GM12865 (cell line): ENCODE results near the gene WDR64.
"Not testable (repeated sequence)": the region's sequence is repeated elsewhere in the genome, so short reads cannot be mapped to it uniquely, and the experiment has no call there.

ENCODE experiments used
- DNase-seq: peaks from one replicate; pipeline ENCODE4 v3.0.0; 2010; ENCODE audit warnings: low read depth
- H3K4me3 ChIP-seq: 2 replicates; pipeline ENCODE4 v1.5.1; 2011; ENCODE audit warnings: mild to moderate bottlenecking, low read depth, low read length, control low read depth
- TF ChIP-seq, protein P1 (sequence below): IDR thresholded peaks from 2 replicates; pipeline ENCODE4 v1.5.1; 2011; ENCODE audit warnings: low read length, control low read depth, low read depth, inconsistent platforms; ENCODE audit not compliant: insufficient read depth; ENCODE audit errors: missing control alignments

WDR64 gene

DNA sequence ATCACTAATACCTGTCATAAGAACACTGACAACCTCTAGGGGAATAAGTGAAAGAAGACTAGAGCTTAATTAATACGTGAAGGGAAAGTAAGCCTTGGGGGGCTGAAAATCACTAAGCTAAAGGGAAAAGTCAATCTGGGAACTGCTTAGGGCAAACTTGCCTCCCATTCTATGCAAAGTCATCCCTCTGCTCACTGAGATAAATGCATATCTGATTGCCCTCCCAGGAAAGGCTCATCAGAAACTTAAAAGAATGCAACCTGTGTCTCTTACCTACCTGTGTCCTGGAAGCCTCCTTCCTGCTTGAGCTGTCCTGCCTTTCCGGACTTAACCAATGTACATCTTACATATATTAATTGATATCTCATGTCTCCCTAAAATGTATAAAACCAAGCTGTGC, 81.8 kb downstream of the WDR64 start:
- TF ChIP-seq, protein P1, sequence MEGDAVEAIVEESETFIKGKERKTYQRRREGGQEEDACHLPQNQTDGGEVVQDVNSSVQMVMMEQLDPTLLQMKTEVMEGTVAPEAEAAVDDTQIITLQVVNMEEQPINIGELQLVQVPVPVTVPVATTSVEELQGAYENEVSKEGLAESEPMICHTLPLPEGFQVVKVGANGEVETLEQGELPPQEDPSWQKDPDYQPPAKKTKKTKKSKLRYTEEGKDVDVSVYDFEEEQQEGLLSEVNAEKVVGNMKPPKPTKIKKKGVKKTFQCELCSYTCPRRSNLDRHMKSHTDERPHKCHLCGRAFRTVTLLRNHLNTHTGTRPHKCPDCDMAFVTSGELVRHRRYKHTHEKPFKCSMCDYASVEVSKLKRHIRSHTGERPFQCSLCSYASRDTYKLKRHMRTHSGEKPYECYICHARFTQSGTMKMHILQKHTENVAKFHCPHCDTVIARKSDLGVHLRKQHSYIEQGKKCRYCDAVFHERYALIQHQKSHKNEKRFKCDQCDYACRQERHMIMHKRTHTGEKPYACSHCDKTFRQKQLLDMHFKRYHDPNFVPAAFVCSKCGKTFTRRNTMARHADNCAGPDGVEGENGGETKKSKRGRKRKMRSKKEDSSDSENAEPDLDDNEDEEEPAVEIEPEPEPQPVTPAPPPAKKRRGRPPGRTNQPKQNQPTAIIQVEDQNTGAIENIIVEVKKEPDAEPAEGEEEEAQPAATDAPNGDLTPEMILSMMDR = no peak
- DNase-seq = no peak
- H3K4me3 ChIP-seq = no peak overlapping the region

DNA sequence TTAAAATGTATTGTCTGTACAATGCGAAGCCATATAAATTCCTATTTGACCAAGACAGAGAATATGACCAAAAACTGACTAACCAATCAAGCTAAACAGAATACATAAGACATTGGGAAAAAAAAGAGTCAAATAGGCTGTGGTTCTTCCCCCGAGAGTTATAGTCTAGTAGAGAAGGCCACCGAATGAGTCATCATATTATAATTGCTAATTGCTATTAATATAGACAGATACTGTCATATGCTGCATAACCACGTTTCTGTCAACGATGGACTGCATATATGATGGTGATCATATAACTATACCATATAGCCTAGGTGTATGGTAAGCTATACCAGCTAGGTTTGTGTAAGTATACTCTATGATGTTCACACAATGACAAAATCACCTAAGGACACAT, 82.5 kb downstream of the WDR64 start:
- DNase-seq = no peak
- TF ChIP-seq, protein P1 = no peak

DNA sequence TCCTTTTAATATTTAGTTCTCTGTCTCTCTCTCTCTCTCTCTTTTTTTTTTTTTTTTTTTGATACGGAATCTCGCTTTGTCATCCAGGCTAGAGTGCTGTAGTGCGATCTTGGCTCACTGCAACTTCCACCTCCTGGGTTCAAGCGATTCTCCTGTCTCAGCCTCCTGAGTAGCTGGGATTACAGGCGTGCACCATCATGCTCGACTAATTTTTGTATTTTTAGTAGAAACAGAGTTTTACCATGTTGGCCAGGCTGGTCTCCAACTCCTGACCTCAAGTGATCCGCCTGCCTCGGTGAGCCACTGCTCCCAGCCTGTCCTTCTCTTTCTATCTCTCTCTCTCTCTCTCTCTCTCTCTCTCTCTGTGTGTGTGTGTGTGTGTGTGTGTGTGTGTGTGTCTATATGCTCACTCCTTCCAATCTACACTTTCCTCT, 83.4 kb downstream of the WDR64 start:
- not testable (repeated sequence) for DNase-seq, H3K4me3 ChIP-seq

More for the DNA sequence above, 82.5 kb downstream of the WDR64 start:
- no peak overlapping the region for H3K4me3 ChIP-seq

DNA sequence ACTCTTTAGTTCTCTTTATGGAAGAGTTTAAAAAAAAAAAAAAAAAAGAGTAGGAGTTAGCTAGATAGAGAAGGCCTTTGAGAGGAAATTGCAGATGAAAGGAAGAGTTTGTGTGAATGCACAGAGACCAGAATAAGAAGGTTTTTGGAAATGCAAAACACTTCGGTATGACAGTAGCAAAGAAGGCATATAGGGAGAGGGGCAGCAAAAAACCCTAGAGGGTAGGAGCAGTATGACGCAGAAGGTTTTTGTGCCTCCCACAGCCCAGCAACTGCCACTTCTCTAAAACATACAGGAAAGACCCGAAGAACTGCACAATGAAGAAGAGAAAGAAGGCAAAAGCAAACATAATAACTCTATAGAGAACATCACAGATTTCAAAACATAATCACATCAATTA, 84.3 kb downstream of the WDR64 start:
- DNase-seq = no peak
- TF ChIP-seq, protein P1 = no peak
- H3K4me3 ChIP-seq = no peak overlapping the region

DNA sequence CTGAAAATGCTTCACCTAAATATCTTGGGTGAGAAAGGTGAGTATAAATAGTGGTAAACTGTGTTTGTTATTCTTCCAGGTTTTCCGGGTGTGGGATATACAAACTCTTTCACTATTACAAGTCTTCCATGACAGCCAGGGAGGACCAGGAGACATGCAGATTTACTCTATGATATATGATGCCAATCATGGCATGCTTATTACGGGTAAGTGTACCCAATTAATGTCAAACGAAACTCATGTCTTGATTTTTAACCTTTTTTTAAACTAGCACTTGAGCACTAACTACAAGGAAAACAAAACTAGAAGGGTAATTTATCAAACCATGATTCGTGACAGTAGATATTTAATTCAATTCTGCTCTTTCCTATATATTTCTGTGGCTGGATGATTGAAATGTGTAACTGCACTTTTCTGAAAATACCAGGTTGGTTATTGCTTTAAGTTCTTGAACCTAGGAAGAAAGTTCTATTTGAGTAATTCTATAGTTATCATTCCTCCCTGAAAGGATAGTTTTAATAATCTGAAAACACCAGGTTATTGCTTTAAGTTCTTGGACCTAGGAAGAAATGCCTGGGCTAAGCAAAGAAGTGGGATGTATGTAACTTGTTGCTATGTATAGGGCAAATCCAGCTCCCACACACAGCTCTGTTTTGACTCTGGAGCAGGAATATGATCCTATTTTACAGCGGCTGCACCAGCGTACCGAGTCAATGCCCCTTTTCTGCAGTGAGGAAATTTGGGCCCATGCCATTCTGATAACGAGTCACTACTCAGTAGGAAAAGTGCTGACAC, 86.4 kb downstream of the WDR64 start:
- TF ChIP-seq, protein P1 = no peak
- DNase-seq = no peak
- no peak overlapping the region for H3K4me3 ChIP-seq

DNA sequence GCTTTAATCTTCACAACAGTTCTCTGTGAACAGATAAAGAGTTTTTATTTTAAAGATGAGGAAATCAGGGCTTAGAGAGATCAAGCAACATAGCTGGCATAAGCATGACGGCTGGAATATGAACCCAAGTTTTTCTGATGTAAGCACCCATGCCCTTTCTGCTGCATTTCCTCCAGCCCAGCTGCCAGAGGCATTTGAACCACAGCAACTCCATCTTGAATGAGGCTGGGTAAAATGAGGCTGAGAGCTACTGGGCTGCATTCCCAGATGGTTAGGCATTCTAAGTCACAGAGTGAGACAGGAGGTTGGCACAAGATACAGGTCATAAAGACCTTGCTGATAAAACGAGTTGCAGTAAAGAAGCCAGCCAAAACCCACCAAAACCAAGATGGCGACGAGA, 90.0 kb downstream of the WDR64 start:
- DNase-seq = no peak
- H3K4me3 ChIP-seq = no peak overlapping the region
- TF ChIP-seq, protein P1 = no peak

DNA sequence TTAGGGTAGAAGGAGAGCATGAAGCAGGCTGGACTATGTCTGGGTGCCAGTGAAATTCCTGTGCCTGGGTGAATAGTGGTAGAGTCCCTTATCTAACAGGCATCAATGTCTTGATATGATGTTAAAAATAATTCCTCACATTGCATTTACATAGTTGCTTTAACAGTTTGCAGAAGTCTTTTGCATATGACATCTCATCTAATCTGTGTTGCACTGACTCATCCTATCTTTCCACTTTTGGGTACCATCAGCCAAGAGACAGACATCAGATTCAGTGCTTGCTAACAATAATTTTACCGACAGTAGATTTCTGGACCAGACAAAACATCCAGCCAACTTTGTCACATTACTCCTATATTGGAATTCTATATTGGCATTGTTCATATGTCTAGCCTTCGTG, 92.5 kb downstream of the WDR64 start:
- no peak overlapping the region for H3K4me3 ChIP-seq
- TF ChIP-seq, protein P1 = no peak

More for the DNA sequence above, 92.5 kb downstream of the WDR64 start:
- no peak for DNase-seq
